PC-9 (cell line): ENCODE results near the gene SLC6A18.

ENCODE experiments used
- EZH2 ChIP-seq: fragments of 200-600 bp; sonication (generic); IDR thresholded peaks from 2 replicates; pipeline ENCODE4 v1.8.0; 2017; ENCODE audit warnings: antibody characterized with exemption, low read depth
- TF ChIP-seq, protein P1 (sequence below): fragments of 200-600 bp; sonication (generic); conservative IDR thresholded peaks from 2 replicates; pipeline ENCODE4 v1.6.1; 2017; ENCODE audit warnings: mixed run types, antibody characterized with exemption, mild to moderate bottlenecking, moderate library complexity

DNA sequence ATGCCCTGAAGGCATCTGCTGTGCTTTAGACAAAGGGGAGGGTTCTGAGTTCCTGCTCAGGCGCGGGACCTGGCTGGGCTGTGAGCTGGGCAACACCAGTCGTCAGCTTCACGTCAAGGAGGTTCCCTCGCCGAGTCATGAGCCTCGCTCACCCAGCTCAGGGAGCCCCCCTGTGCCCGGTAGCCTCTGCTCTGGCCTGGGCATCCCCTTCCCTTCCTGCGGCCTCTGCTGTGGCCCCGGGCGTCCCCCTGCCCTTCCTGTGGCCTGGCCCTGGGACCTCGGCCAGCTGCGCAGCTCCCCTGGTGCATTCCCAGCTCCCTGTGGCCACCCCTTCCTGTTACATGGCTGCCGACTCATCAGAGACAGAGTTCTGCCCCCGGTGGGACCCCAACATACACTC, 39.8 kb downstream of the SLC6A18 start:
- TF ChIP-seq, protein P1, sequence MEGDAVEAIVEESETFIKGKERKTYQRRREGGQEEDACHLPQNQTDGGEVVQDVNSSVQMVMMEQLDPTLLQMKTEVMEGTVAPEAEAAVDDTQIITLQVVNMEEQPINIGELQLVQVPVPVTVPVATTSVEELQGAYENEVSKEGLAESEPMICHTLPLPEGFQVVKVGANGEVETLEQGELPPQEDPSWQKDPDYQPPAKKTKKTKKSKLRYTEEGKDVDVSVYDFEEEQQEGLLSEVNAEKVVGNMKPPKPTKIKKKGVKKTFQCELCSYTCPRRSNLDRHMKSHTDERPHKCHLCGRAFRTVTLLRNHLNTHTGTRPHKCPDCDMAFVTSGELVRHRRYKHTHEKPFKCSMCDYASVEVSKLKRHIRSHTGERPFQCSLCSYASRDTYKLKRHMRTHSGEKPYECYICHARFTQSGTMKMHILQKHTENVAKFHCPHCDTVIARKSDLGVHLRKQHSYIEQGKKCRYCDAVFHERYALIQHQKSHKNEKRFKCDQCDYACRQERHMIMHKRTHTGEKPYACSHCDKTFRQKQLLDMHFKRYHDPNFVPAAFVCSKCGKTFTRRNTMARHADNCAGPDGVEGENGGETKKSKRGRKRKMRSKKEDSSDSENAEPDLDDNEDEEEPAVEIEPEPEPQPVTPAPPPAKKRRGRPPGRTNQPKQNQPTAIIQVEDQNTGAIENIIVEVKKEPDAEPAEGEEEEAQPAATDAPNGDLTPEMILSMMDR = no peak
- no peak for TF ChIP-seq EZH2
